GM12891 (cell line): ENCODE data around the gene DENND1C.
"Not testable (repeated sequence)": the region's sequence is repeated elsewhere in the genome, so short reads cannot be mapped to it uniquely, and the experiment has no call there.

Experiments used
- DNase-seq: peaks from one replicate; pipeline ENCODE4 v3.0.0; 2011; ENCODE audit warnings: low spot score; ENCODE audit not compliant: insufficient read length
- FAIRE-seq: peaks from 2 replicates; lab custom pipeline; 2011; peaks lifted over from hg19 to GRCh38; lab: Jason Lieb, UNC
- PAX5 ChIP-seq: IDR thresholded peaks from 2 replicates; pipeline ENCODE4 v1.6.1; 2011; ENCODE audit warnings: low read length, moderate library complexity, mild to moderate bottlenecking; ENCODE audit not compliant: insufficient read depth, severe bottlenecking
- POLR2A ChIP-seq: IDR thresholded peaks from 2 replicates; pipeline ENCODE4 v1.6.1; 2011; ENCODE audit warnings: low read depth, low read length, control low read depth
- POLR2AphosphoS5 ChIP-seq: IDR thresholded peaks from 2 replicates; pipeline ENCODE4 v1.6.1; 2011; ENCODE audit warnings: low read depth, low read length, control low read depth
- POU2F2 ChIP-seq: IDR thresholded peaks from 2 replicates; pipeline ENCODE4 v1.6.1; 2011; ENCODE audit warnings: low read depth, mild to moderate bottlenecking, control low read depth, low read length, moderate library complexity
- SPI1 ChIP-seq: IDR thresholded peaks from 2 replicates; pipeline ENCODE4 v1.6.1; 2011; ENCODE audit warnings: low read depth, low read length, control low read depth
- TAF1 ChIP-seq: IDR thresholded peaks from 2 replicates; pipeline ENCODE4 v1.6.1; 2011; ENCODE audit warnings: low read depth, low read length, control low read depth

Gene DENND1C

DNA sequence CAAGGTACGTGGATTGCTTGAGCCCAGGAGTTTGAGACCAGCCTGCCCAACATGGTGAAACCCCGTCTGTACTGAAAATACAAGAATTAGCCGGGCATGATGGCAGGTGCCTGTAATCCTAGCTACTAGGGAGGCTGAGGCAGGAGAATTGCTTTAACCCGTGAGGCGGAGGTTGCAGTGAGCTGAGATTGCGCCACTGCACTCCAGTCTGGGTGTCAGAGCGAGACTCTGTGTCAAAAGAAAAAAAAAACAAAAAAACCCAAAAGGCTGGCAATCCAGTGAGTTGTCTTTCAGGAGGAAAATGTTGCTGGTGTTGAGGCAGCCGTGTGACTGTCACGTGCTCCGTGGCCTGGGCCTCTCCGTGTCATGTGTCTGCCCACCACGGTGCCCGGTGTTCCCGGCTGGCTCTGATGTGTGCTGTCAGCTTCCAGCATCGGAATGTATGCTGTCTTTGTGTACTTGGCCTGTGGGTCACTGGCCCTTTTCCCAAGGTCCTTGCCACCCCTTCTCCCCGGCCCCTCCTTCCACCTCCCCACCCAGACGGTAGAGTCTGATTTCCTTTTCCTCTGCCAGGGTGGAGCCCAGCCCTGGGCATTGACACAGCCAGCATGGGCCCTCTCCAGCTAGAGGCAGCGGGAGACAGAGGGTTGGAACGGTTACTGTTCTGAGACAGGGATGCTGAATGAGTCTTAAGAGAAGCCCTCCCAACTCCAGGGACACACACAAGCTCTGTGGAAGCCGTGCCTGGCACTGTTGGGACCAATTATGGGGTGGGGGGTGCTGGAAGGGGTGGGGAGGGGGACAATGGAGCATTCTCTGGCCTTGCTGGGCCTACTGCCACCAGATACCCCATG, 27.8 kb upstream of the DENND1C start:
- DNase-seq = no peak
- TF ChIP-seq POLR2A = no peak
- no peak for TF ChIP-seq TAF1
- TF ChIP-seq POLR2AphosphoS5 = no peak
- no peak for TF ChIP-seq POU2F2
- no peak for TF ChIP-seq PAX5
- no peak for TF ChIP-seq SPI1
- FAIRE-seq = no peak

DNA sequence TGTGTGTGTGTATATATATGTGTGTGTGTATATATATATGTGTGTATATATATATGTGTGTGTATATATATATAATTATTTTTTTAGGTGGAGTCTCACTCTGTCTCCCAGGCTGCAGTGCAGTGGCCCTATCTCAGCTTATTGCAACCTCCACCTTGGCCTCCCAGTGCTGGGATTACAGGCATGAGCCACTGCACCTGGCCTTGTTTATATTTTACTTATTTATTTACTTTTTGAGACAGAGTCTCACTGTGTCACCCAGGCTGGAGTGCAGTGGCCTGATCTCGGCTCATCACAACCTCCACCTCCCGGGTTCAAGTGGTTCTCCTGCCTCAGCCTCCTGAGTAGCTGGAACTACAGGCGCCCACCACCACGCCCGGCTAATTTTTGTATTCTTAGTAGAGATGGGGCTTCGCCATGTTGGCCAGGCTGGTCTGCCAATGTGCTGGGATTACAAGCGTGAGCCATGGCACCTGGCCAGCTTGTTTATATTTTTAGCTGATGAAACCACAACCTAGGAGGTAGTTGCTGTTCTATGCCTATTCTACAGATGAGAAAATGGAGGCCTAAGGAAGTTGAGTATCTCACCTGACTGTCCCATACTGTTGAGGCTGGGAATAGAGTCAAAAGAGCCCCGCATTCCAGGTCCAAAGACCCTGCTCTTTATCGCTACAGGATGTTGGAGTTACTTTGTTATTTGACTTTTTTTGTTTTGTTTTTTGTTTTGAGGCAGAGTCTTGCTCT, 26.6 kb upstream of the DENND1C start:
- not testable (repeated sequence) for FAIRE-seq, DNase-seq

DNA sequence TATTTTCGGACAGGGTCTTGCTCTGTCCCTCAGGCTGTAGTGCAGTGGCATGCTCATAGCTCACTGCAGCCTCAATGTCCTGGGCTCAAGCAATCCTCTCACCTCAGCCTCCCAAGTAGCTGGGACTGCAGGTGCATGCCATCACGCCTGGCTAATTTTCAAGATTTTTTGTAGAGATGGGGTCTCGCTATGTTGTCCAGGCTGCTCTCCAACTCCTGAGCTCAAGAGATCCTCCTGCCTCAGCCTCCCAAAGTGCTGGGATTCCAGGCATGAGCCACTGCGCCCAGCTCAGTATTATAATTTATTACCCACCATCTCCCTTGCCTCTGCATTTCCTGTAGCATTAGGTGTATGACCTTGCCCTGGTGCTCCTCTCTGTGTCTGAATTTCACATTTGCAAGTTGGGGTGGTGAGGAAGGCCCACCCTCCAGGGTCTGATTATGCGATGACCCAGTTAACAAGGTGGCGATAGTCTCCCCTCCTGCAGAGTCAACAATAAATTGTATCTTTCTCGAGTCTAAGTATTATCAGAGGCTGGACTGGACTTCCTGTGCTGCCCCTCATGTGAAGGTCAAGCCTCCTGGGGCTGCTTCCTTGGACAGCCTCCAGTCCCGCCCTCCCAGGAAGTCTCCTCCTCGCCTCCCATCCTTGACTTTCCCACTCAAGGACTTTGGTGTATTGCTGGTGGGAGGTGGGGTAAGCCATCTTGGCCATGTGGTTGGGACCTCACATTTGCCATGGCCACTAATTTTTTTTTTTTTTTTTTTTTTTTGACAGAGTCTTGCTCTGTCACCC, 22.0 kb upstream of the DENND1C start:
- DNase-seq = no peak
- no peak for FAIRE-seq
- TF ChIP-seq TAF1 = no peak
- no peak for TF ChIP-seq PAX5
- TF ChIP-seq POU2F2 = no peak
- TF ChIP-seq SPI1 = no peak

DNA sequence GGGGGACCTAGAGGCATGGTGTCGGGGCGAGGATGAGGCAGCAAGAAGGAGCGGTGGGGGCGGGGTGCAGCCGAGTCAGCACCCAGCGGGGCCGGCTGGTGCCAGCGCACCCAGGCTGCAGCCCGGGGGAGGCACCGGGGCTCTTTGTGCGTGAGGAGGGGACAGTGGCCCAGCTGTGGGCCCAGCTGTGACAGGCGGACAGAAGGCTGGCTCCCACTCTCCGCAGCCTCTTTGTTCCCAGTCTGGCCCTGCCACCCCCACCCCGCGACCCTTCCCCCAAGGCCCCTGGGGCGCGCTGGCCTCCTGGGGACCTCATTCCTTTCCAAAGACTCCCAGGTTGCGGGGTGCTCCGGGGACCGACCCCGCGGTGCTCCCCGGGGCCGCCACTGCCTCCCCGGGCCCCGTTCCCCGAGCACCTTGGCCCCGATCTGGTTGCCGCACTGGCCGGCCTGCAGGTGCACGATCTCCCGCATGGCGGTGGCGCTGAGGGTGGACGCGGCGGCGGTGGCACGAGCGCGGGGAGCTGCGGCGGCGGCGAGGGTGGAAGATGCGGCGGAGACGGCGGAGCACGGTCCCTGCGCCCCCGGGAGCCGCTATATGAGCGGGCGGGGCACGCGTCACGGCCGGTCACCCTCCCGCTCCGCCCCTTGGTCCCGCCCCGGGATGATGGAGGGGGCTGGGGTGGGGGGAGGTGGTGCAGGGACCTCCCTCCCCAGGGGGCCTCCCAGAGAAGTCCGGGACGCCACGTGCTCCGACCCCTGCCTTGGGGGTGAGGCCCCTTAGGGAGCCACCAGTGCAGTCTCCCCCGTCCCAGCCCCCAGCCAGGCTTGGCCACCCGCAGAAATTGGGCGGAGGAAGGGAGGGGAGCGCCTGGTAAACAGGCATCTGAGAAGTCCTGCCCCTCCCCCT, 20.4 kb upstream of the DENND1C start, which contains the start of gene TUBB4A:
TUBB4A (minus strand) TSS at position 570 of the 909 bp plus-strand sequence; CDS start at position 473, 97 bp downstream.
- TF ChIP-seq PAX5 = peak; percentile 86
- no peak for TF ChIP-seq POLR2A
- TF ChIP-seq TAF1 = no peak
- no peak for TF ChIP-seq POU2F2
- DNase-seq = peak; percentile 79
- FAIRE-seq = peak; percentile 95

DNA sequence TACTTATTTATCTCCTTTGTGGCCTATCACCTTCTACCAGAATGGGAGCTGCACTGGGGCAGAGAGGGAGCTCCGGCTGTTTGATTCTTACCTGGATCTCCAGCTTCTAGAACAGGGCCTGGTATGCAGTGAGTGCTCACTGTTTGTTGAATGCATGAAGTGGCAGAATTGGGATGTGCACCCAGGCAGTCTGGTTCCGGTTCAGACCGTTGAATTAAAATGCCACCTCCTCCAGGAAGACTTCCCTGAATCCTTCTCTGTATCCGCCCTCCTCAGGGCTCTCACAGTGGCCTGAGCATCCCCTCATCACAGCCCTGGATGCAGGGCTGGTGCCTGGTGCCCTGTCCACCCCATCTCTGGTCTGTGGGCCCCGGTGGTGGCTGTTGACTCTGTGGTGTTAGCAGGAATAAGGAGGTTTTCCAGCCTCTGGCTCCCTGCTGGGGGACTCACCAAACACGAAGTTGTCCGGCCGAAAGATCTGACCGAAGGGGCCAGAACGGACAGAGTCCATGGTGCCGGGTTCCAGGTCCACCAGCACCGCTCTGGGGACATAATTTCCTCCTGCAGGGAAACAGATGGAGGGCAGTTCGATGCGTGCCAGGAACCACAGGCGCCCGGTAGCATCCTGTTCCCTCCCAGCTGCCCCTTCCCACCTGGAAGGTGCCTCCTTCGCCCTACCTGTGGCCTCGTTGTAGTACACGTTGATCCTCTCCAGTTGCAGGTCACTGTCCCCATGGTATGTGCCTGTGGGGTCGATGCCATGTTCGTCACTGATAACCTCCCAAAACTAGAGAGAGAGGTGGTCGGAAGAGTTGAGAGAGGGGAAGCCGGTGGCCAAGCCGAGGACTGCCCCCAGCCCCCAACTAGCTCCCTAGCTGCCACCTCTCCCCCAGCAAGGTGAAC, 19.5 kb upstream of the DENND1C start:
- FAIRE-seq = peak; percentile 43
- DNase-seq = no peak
- TF ChIP-seq PAX5 = no peak
- no peak for TF ChIP-seq POU2F2
- no peak for TF ChIP-seq POLR2AphosphoS5
- no peak for TF ChIP-seq POLR2A
- no peak for TF ChIP-seq TAF1
- no peak for TF ChIP-seq SPI1

DNA sequence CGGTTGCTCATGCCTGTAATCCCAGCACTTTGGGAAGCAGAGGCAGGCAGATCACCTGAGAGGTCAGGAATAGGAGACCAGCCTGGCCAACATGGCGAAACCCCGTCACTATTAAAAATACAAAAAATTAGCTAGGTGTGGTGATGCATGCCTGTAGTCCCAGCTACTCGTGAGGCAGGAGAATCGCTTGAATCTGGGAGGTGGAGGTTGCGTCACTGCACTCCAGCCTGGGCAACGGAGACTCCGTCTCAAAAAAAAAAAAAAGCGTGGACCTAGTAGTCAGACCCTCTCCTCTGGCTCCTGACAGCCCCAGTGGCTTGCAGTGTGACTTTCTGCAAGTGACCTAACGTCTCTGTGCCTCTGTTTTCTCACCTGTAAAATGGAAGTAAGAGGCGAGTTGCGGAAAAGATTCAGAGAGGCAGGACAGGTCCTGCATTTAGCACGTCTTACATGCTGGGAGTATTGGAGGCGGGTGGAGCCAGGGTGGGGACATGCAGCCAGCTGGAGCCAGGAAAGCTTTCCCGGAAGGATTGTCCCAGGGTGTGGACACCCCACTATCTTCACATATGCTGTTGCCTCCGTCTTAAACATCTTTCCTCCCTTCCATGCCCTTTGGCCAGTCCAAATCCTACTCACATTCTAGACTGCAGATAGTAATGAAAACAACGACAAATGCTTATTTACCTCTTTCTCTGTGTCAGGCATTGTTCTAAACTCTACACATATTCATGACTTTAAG, 17.6 kb upstream of the DENND1C start:
- no peak for TF ChIP-seq POLR2A
- no peak for TF ChIP-seq POLR2AphosphoS5
- FAIRE-seq (no peak), DNase-seq (no peak)

DNA sequence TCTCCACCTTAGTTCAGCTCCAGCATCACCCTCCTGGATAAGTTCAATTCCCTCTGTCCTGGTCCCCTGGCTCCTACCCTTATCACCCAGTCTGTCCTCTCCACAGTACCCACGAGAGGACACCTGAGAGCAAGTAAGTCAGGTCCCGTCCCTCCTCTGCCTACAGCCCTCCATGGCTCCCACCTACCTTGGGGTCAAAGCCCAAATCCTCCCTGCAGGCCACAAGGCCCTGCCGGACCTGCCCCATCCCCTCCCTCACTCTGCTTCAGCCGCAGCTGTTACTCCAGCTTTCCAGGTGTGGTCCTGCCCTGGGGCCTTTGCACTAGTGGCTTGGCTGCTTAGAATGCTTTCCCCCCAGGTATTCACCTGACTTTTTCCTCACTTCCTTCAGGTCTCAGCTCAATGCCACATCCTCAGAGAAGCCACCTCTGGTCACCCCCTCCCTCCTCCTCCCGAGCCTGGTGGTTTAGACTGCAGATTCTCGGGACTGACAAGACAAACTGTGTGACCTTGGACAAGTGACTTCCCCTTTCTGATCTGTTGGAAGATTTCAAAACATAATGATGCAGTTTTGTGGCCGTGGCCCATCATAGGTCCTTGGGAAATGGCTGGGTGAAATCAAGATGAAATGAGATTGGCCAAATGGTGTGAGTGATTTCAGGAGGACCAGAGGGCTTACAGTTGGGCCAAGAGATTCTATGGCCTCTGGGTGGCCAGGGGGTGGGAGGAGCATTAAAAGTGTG, 16.9 kb upstream of the DENND1C start:
- FAIRE-seq (peak; percentile 55), DNase-seq (no peak)
- TF ChIP-seq POU2F2 = no peak
- no peak for TF ChIP-seq POLR2AphosphoS5
- no peak for TF ChIP-seq PAX5
- TF ChIP-seq TAF1 = no peak
- peak; percentile 69 for TF ChIP-seq SPI1
- TF ChIP-seq POLR2A = no peak

DNA sequence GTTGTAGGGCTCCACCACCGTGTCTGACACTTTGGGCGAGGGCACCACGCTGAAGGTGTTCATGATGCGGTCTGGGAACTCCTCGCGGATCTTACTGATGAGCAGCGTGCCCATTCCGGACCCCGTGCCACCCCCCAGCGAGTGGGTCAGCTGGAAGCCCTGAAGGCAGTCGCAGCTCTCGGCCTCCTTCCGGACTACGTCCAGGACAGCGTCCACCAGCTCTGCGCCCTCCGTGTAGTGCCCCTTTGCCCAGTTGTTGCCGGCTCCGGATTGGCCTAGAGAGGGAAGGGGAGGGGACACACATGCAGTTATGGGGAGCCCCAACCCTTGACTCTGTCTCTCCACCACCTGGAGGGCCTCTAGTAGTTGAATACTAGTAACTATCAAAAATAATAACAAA, 14.4 kb upstream of the DENND1C start:
- TF ChIP-seq POLR2AphosphoS5 (no peak), POLR2A (no peak), TAF1 (no peak), POU2F2 (no peak), PAX5 (no peak), SPI1 (no peak)
- DNase-seq (no peak), FAIRE-seq (no peak)
